IMR-90 (cell line): Measurements from ENCODE around the gene ANKRD31. TPM values are rescaled to one million over a fixed set of nuclear protein-coding genes. Genes with fewer than 3 reads are reported as not detected.

Experiments
- ATAC-seq: fragments of 200-7000 bp; cut with Tn5 transposase; 2 replicates; pipeline ENCODE4 v1.9.1; 2020; ENCODE audit warnings: low read depth, mild to moderate bottlenecking, moderate library complexity
- BruUV-seq: library from RNA; stranded (reverse); fragments of 400-500 nt; replicated peaks from 2 replicates; lab custom pipeline; 2021; lab: Mats Ljungman, UMichigan
- CTCF ChIA-PET: fragments of 300-600 bp; formaldehyde crosslinking; extraction: SDS; loops from one replicate; lab custom pipeline; 2021; ENCODE audit warnings: antibody characterized with exemption; lab: Yijun Ruan, JAX
- POLR2A ChIA-PET: fragments of 300-600 bp; sonication (Branson Sonifier 250); formaldehyde crosslinking; loops from one replicate; lab custom pipeline; 2022; ENCODE audit warnings: antibody characterized with exemption; ENCODE audit not compliant: unreplicated experiment; lab: Charles Lee
- DNase-seq: peaks from one replicate; pipeline ENCODE4 v3.0.0; 2013
- H2AFZ ChIP-seq: replicated peaks from 2 replicates; pipeline ENCODE3; 2013; ENCODE audit warnings: low read length, mild to moderate bottlenecking; ENCODE audit not compliant: poor library complexity
- H2AK5ac ChIP-seq: 2 replicates; pipeline ENCODE4 v1.6.1; 2013; ENCODE audit warnings: low read depth, low read length, inconsistent platforms
- H2AK9ac ChIP-seq: replicated peaks from 2 replicates; pipeline ENCODE3; 2013; ENCODE audit warnings: mild to moderate bottlenecking, low read depth, low read length, moderate library complexity; ENCODE audit not compliant: poor library complexity
- H2BK120ac ChIP-seq: 2 replicates; pipeline ENCODE4 v1.6.1; 2013; ENCODE audit warnings: low read depth, low read length, inconsistent platforms
- H2BK15ac ChIP-seq: 3 replicates; pipeline ENCODE4 v1.6.1; 2013; ENCODE audit warnings: low read depth, low read length, inconsistent platforms
- H2BK20ac ChIP-seq: 2 replicates; pipeline ENCODE4 v1.6.1; 2013; ENCODE audit warnings: low read depth, mild to moderate bottlenecking, inconsistent platforms, low read length, moderate library complexity
- H2BK5ac ChIP-seq: 2 replicates; pipeline ENCODE4 v1.6.1; 2013; ENCODE audit warnings: mild to moderate bottlenecking, low read depth, low read length, inconsistent platforms; ENCODE audit not compliant: poor library complexity, severe bottlenecking
- H3K14ac ChIP-seq: replicated peaks from 2 replicates; pipeline ENCODE4 v1.6.1; 2013; ENCODE audit warnings: low read depth, low read length, inconsistent platforms
- H3K18ac ChIP-seq: 2 replicates; pipeline ENCODE4 v1.6.1; 2013; ENCODE audit warnings: low read depth, low read length, control low read depth
- H3K23ac ChIP-seq: 2 replicates; pipeline ENCODE4 v1.6.1; 2013; ENCODE audit warnings: low read depth, low read length, inconsistent platforms
- H3K27ac ChIP-seq: 2 replicates; pipeline ENCODE4 v1.5.1; 2013; ENCODE audit warnings: mild to moderate bottlenecking, control low read depth, low read length; ENCODE audit not compliant: insufficient read depth
- H3K27me3 ChIP-seq: 2 replicates; pipeline ENCODE4 v1.6.1; 2013; ENCODE audit warnings: low read length; ENCODE audit not compliant: control insufficient read depth, insufficient read depth
- H3K36me3 ChIP-seq: 2 replicates; pipeline ENCODE4 v1.6.1; 2013; ENCODE audit warnings: low read length, mixed read lengths; ENCODE audit not compliant: control insufficient read depth, insufficient read depth
- H3K4ac ChIP-seq: 2 replicates; pipeline ENCODE4 v1.6.1; 2013; ENCODE audit warnings: low read depth, low read length, inconsistent platforms
- H3K4me1 ChIP-seq: 2 replicates; pipeline ENCODE4 v1.6.1; 2013; ENCODE audit warnings: low read length, mixed read lengths; ENCODE audit not compliant: control insufficient read depth, insufficient read depth
- H3K4me2 ChIP-seq: 2 replicates; pipeline ENCODE4 v1.6.1; 2013; ENCODE audit warnings: low read depth, mild to moderate bottlenecking, control low read depth, low read length, moderate library complexity
- H3K4me3 ChIP-seq: 2 replicates; pipeline ENCODE4 v1.5.1; 2013; ENCODE audit warnings: low read depth, mild to moderate bottlenecking, control low read depth, low read length, moderate library complexity; ENCODE audit not compliant: insufficient read depth
- H3K56ac ChIP-seq: 2 replicates; pipeline ENCODE4 v1.6.1; 2013; ENCODE audit warnings: low read length, inconsistent platforms; ENCODE audit not compliant: insufficient read depth; ENCODE audit errors: extremely low read depth
- H3K79me1 ChIP-seq, 2 experiments: 2 replicates each; pipeline ENCODE4 v1.6.1; 2013; ENCODE audit warnings: low read length in 2 of 2, inconsistent platforms in 1 of 2, low read depth in 1 of 2
- H3K9ac ChIP-seq: 2 replicates; pipeline ENCODE4 v1.6.1; 2013; ENCODE audit warnings: low read depth, low read length, control low read depth
- H3K9me1 ChIP-seq: 2 replicates; pipeline ENCODE4 v1.6.1; 2013; ENCODE audit warnings: low read length, inconsistent platforms; ENCODE audit not compliant: insufficient read depth
- H3K9me3 ChIP-seq: 2 replicates; pipeline ENCODE4 v1.6.1; 2013; ENCODE audit warnings: low read length; ENCODE audit not compliant: control insufficient read depth, insufficient read depth
- H4K20me1 ChIP-seq: 2 replicates; pipeline ENCODE4 v1.6.1; 2013; ENCODE audit warnings: low read length, inconsistent platforms; ENCODE audit not compliant: insufficient read depth
- H4K5ac ChIP-seq: 2 replicates; pipeline ENCODE4 v1.6.1; 2013; ENCODE audit warnings: mild to moderate bottlenecking, low read depth, low read length, control low read depth
- H4K8ac ChIP-seq, 2 experiments: 2 replicates each; pipeline ENCODE4 v1.6.1; 2013; ENCODE audit warnings: low read depth in 2 of 2, low read length in 2 of 2, control low read depth in 1 of 2, inconsistent platforms in 1 of 2
- H4K91ac ChIP-seq: 2 replicates; pipeline ENCODE4 v1.6.1; 2013; ENCODE audit warnings: low read depth, low read length, inconsistent platforms; ENCODE audit not compliant: insufficient read depth
- MAFK ChIP-seq: IDR thresholded peaks from 2 replicates; pipeline ENCODE4 v1.6.1; 2012; ENCODE audit warnings: low read depth, low read length, improper control_type of control experiment
- RAD21 ChIP-seq: IDR thresholded peaks from 2 replicates; pipeline ENCODE4 v1.6.1; 2012; ENCODE audit warnings: low read length, improper control_type of control experiment
- SMC3 ChIP-seq: fragments of 150-350 bp; IDR thresholded peaks from 2 replicates; pipeline ENCODE4 v1.6.1; 2016; ENCODE audit warnings: low read depth, mild to moderate bottlenecking, antibody characterized with exemption, low read length, moderate library complexity
- WGBS, 2 experiments: methylation state at CpG; one replicate each; pipeline versions ENCODE4 v1.1.5 to v1.1.7; 2013; ENCODE audit warnings: missing lambda C conversion rate in 2 of 2; ENCODE audit not compliant: insufficient read length in 1 of 2; ENCODE audit errors: extremely low coverage in 2 of 2; 5-methylcytosine and 5-hydroxymethylcytosine counted together
- dilution Hi-C: fragments of 300-500 bp; cut with HindIII; formaldehyde crosslinking; loops from one replicate; pipeline ENCODE4 v1.14.3; 2018; ENCODE audit warnings: low sequenced_read_pairs; ENCODE audit not compliant: unreplicated experiment
- in situ Hi-C: fragments of 300-500 bp; cut with MboI; formaldehyde crosslinking; loops from 3 replicates; pipeline ENCODE4 v1.14.3; 2019; ENCODE audit warnings: low sequenced_read_pairs, inconsistent platforms, mixed read lengths
- intact Hi-C: fragments of 100-400 bp; cut with micrococcal nuclease; formaldehyde crosslinking; loops from 2 replicates; pipeline ENCODE4 v1.10.0; 2022
- polyA plus RNA-seq, 3 experiments: library from polyadenylated mRNA; depleted of rRNA; stranded (reverse); fragments of >200 nt; gene quantifications; 2 replicates each; pipeline ENCODE4 v1.2.3, GENCODE V29; 2012; ENCODE audit warnings: low replicate concordance in 1 of 3
- total RNA-seq: library from RNA; depleted of rRNA; stranded (reverse); fragments of >200 nt; gene quantifications from 2 replicates; pipeline ENCODE4 v1.2.3, GENCODE V29; 2012

Gene ANKRD31
- total and polyA plus RNA-seq, 2 of the 4 experiments (the other 2 are of a cell fraction), result under 0.01 to 0.02 TPM

- Histone ChIP-seq H3K27me3 (no peaks in the 10 kb centered on the region; the same call in 1 of the 2 replicates), H2BK5ac (no peak overlapping the region), H3K4me3 (no peak overlapping the region), H2AK5ac (no peak overlapping the region), H4K5ac (no peak overlapping the region), H3K14ac (no peak overlapping the region), H3K9ac (no peak overlapping the region), H3K4ac (no peak overlapping the region), H3K9me3 (no peaks in the 10 kb centered on the region), H3K56ac (no peak overlapping the region), H2BK120ac (no peak overlapping the region), H4K91ac (no peak overlapping the region), H2AK9ac (no peak overlapping the region), H2AFZ (no peak overlapping the region), H2BK20ac (no peak overlapping the region), H3K4me1 (no peaks in the 10 kb centered on the region), H3K4me2 (no peak overlapping the region), H2BK15ac (no peak overlapping the region), H3K79me1 (no peaks in the 10 kb centered on the region), H3K9me1 (no peaks in the 10 kb centered on the region), H4K8ac (no peak overlapping the region), H3K27ac (no peak overlapping the region), H4K20me1 (no peaks in the 10 kb centered on the region), H3K18ac (no peak overlapping the region), H3K36me3 (no peaks in the 10 kb centered on the region), H3K23ac (no peak overlapping the region)
- ChIA-PET CTCF (no interaction called here), POLR2A (no interaction called here)
- dilution Hi-C loops (no loop called here), intact Hi-C loops (no loop called here), in situ Hi-C loops (no loop called here)
- BruUV-seq, result no TSS peak
- TF ChIP-seq SMC3 (no peak), MAFK (no peak), RAD21 (no peak)
- ATAC-seq (no peak), DNase-seq (no peak)
- WGBS, 2 experiments, result no CpG with 5 or more reads among the region's 2 CpGs
Observed at GRCh38 chr5:75282581-75282980, 45.9 kb upstream of the ANKRD31 start.
